ENCODE measurements around the gene CDON. TPM values are rescaled to one million over a fixed set of nuclear protein-coding genes. Genes with fewer than 3 reads are reported as not detected.

CDON gene
- polyA plus RNA-seq, 3 donors = 0.01 TPM; not detected in 2

DNA sequence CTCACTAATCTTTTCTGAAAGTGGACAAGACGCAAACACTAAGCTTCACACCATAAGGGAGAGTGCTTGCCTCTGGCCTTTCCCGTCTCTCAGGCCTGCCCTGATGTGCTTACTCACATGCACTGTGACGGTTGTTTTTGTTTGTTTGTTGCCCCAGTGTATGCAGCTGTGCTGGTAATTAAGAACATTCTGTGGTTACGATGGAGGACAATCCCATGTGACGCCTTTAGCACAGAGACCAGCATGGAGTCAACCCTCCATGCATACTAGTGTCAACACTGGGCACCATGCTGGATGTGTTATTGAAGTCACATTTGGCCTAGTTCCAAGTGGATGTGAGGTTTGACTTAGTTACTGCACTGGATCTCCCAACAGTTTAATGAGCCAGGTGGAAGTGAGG is 27.8 kb upstream of the CDON start:
- no peak overlapping the region for H3K27ac ChIP-seq (ENCODE audit: low read depth in 1 of 2, low read length in 2 of 2)
- Mint-ChIP-seq H3K9me3 (peaks cover 0 to 5% (median 0%) of the 10 kb centered on the region in 7 donors), H3K4me3 (no peak overlapping the region), H3K27me3 (ENCODE audit: low read depth in 3 of 3) (peaks cover 2 to 4% (median 2%) of the 10 kb centered on the region in 3 donors), H3K27ac (no peak overlapping the region), H3K36me3 (no peaks in the 10 kb centered on the region), H3K4me1 (no peaks in the 10 kb centered on the region)
- H3K4me3 ChIP-seq (replicated peaks in 1 of 3; ENCODE audit: low read depth in 2 of 3, low read length in 3 of 3) = no peak overlapping the region
- H3K9me3 ChIP-seq (replicated peaks in 1 of 2; ENCODE audit: control insufficient read depth in 1 of 2, insufficient read depth in 1 of 2, low read length in 2 of 2) = no peaks in the 10 kb centered on the region
- WGBS (ENCODE audit: insufficient coverage) = 96% methylated on average over 3 of the region's 5 CpGs
- H3K4me2 ChIP-seq (replicated peaks; ENCODE audit: extremely low read depth, low read length, poor library complexity, severe bottlenecking) = no peak overlapping the region
- H3K4me1 ChIP-seq (ENCODE audit: control insufficient read depth in 1 of 2, insufficient read depth in 2 of 2, low read length in 2 of 2) = no peaks in the 10 kb centered on the region
- H3K27me3 ChIP-seq (ENCODE audit: control insufficient read depth in 2 of 2, insufficient read depth in 2 of 2, low read length in 2 of 2) = no peaks in the 10 kb centered on the region
- H3K9ac ChIP-seq (ENCODE audit: insufficient read depth, low read length, poor library complexity, severe bottlenecking) = no peak overlapping the region
- intact Hi-C loops (cut with micrococcal nuclease) = no loop called here
- H3K36me3 ChIP-seq (replicated peaks in 1 of 2; ENCODE audit: control insufficient read depth in 1 of 2, insufficient read depth in 2 of 2, low read length in 2 of 2) = no peaks in the 10 kb centered on the region
- H2AFZ ChIP-seq (ENCODE audit: insufficient read depth, low read depth, low read length, poor library complexity, severe bottlenecking) = no peak overlapping the region
- TF ChIP-seq, protein P1, sequence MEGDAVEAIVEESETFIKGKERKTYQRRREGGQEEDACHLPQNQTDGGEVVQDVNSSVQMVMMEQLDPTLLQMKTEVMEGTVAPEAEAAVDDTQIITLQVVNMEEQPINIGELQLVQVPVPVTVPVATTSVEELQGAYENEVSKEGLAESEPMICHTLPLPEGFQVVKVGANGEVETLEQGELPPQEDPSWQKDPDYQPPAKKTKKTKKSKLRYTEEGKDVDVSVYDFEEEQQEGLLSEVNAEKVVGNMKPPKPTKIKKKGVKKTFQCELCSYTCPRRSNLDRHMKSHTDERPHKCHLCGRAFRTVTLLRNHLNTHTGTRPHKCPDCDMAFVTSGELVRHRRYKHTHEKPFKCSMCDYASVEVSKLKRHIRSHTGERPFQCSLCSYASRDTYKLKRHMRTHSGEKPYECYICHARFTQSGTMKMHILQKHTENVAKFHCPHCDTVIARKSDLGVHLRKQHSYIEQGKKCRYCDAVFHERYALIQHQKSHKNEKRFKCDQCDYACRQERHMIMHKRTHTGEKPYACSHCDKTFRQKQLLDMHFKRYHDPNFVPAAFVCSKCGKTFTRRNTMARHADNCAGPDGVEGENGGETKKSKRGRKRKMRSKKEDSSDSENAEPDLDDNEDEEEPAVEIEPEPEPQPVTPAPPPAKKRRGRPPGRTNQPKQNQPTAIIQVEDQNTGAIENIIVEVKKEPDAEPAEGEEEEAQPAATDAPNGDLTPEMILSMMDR (IDR thresholded peaks at IDR 0.05) = no peak
- H4K20me1 ChIP-seq (ENCODE audit: insufficient read depth, low read length) = no peaks in the 10 kb centered on the region
- H3K79me2 ChIP-seq (ENCODE audit: insufficient read depth, low read length) = no peaks in the 10 kb centered on the region
- DNase-seq = no peak

DNA sequence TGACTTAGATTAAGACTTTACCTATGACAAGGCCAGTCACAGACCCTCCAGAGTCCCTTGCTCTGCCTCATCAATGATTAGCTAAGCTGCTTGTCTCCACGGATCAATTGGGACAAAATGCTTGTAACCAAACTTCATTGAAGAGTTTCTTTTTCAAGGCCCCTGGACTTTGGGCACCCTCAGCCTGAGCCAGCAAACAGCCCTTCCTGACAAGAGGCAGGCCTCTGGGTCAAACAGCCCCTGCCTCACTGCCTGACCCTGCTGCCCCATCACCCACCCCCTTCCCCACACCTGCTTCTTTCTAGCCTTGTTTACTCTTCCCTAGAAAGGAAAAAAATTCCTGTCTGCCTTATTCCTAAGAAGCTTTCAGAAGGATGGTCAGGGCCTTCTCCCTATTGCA is 26.3 kb upstream of the CDON start:
- 100% methylated on average over 1 of the region's 1 CpG for WGBS (ENCODE audit: insufficient coverage)
- DNase-seq = no peak
- no peak overlapping the region for H3K27ac ChIP-seq (ENCODE audit: low read depth in 1 of 2, low read length in 2 of 2)
- H3K4me3 ChIP-seq (replicated peaks in 1 of 3; ENCODE audit: low read depth in 2 of 3, low read length in 3 of 3) = no peak overlapping the region
- no peaks in the 10 kb centered on the region for H3K4me1 ChIP-seq (ENCODE audit: control insufficient read depth in 1 of 2, insufficient read depth in 2 of 2, low read length in 2 of 2)
- Mint-ChIP-seq H3K4me1 (no peaks in the 10 kb centered on the region), H3K9me3 (peaks cover 0 to 5% (median 0%) of the 10 kb centered on the region in 7 donors), H3K27ac (no peak overlapping the region), H3K27me3 (ENCODE audit: low read depth in 3 of 3) (peaks cover 0 to 4% (median 2%) of the 10 kb centered on the region in 3 donors), H3K36me3 (no peaks in the 10 kb centered on the region), H3K4me3 (no peak overlapping the region)
- H4K20me1 ChIP-seq (ENCODE audit: insufficient read depth, low read length) = no peaks in the 10 kb centered on the region
- intact Hi-C loops (cut with micrococcal nuclease) = no loop called here
- H3K9ac ChIP-seq (ENCODE audit: insufficient read depth, low read length, poor library complexity, severe bottlenecking) = no peak overlapping the region
- H3K36me3 ChIP-seq (replicated peaks in 1 of 2; ENCODE audit: control insufficient read depth in 1 of 2, insufficient read depth in 2 of 2, low read length in 2 of 2) = no peaks in the 10 kb centered on the region
- H3K4me2 ChIP-seq (replicated peaks; ENCODE audit: extremely low read depth, low read length, poor library complexity, severe bottlenecking) = no peak overlapping the region
- H2AFZ ChIP-seq (ENCODE audit: insufficient read depth, low read depth, low read length, poor library complexity, severe bottlenecking) = no peak overlapping the region
- H3K9me3 ChIP-seq (replicated peaks in 1 of 2; ENCODE audit: control insufficient read depth in 1 of 2, insufficient read depth in 1 of 2, low read length in 2 of 2) = no peaks in the 10 kb centered on the region
- no peaks in the 10 kb centered on the region for H3K27me3 ChIP-seq (ENCODE audit: control insufficient read depth in 2 of 2, insufficient read depth in 2 of 2, low read length in 2 of 2)
- H3K79me2 ChIP-seq (ENCODE audit: insufficient read depth, low read length) = no peaks in the 10 kb centered on the region
- TF ChIP-seq, protein P1 (IDR thresholded peaks at IDR 0.05) = no peak

Data from CD14-positive monocyte (primary cell).